Ectodermal cell (in vitro differentiated cells): ENCODE measurements around the gene SF3A1.

Experiments
- H3K27ac ChIP-seq: 2 replicates; pipeline ENCODE4 v1.7.0; 2013; ENCODE audit warnings: mild to moderate bottlenecking, low read depth, low read length; ENCODE audit not compliant: insufficient read depth, poor library complexity, severe bottlenecking
- H3K27me3 ChIP-seq: 2 replicates; pipeline ENCODE4 v1.7.0; 2013; ENCODE audit warnings: mild to moderate bottlenecking, low read length; ENCODE audit not compliant: insufficient read depth, control insufficient read depth, poor library complexity, severe bottlenecking
- H3K36me3 ChIP-seq: one replicate; pipeline ENCODE4 v1.7.0; 2013; ENCODE audit warnings: low read length; ENCODE audit not compliant: control insufficient read depth, insufficient read depth
- H3K4me1 ChIP-seq: one replicate; pipeline ENCODE4 v1.7.0; 2013; ENCODE audit warnings: low read length; ENCODE audit not compliant: control insufficient read depth, insufficient read depth
- H3K4me3 ChIP-seq: 2 replicates; pipeline ENCODE4 v1.7.0; 2013; ENCODE audit warnings: low read depth, low read length, control low read depth; ENCODE audit not compliant: insufficient read depth
- H3K9me3 ChIP-seq: 2 replicates; pipeline ENCODE4 v1.7.0; 2013; ENCODE audit warnings: mild to moderate bottlenecking, low read length, moderate library complexity; ENCODE audit not compliant: control insufficient read depth
- WGBS, 2 experiments: methylation state at CpG; one replicate each; pipeline ENCODE4 v1.1.7; 2013; ENCODE audit warnings: missing lambda C conversion rate in 2 of 2; 5-methylcytosine and 5-hydroxymethylcytosine counted together

Gene SF3A1

GRCh38 chr22:30398685-30399680 is 42.3 kb upstream of the SF3A1 start:
- no peak overlapping the region for H3K4me3 ChIP-seq
- 88 to 89% methylated on average over 25 of the region's 25 CpGs for WGBS, 2 experiments

GRCh38 chr22:30397656-30398635 is 41.3 kb upstream of the SF3A1 start:
- Histone ChIP-seq H3K9me3 (no peaks in the 10 kb centered on the region), H3K4me1 (peaks cover 11% of the 10 kb centered on the region), H3K4me3 (peak overlapping the region; percentile 49), H3K27ac (no peak overlapping the region), H3K36me3 (no peaks in the 10 kb centered on the region), H3K27me3 (peaks cover 34% of the 10 kb centered on the region)
- 39 to 42% methylated on average over 11 of the region's 11 CpGs for WGBS, 2 experiments

More at GRCh38 chr22:30398685-30399680, 42.3 kb upstream of the SF3A1 start:
- peaks cover 34% of the 10 kb centered on the region for H3K27me3 ChIP-seq
- H3K27ac ChIP-seq = no peak overlapping the region
- no peaks in the 10 kb centered on the region for H3K36me3 ChIP-seq
- no peaks in the 10 kb centered on the region for H3K9me3 ChIP-seq
- H3K4me1 ChIP-seq = peaks cover 6% of the 10 kb centered on the region

GRCh38 chr22:30396871-30397655 is 40.4 kb upstream of the SF3A1 start, which contains the start of gene SEC14L2:
Gene SEC14L2 (plus strand): TSS chr22:30397018. CDS start chr22:30397117, 99 bp downstream.
- H3K36me3 ChIP-seq = no peaks in the 10 kb centered on the region
- H3K27ac ChIP-seq = no peak within 1 kb of the TSS
- peaks cover 34% of the 10 kb centered on the region for H3K27me3 ChIP-seq
- peak within 1 kb of the TSS; percentile 49 for H3K4me3 ChIP-seq
- WGBS, 2 experiments = 1 to 2% methylated on average over 56 of the region's 56 CpGs
- H3K4me1 ChIP-seq = peaks cover 16% of the 10 kb centered on the region
- H3K9me3 ChIP-seq = no peaks in the 10 kb centered on the region

GRCh38 chr22:30393885-30394284 is 37.2 kb upstream of the SF3A1 start:
- 80 to 81% methylated on average over 3 of the region's 3 CpGs for WGBS, 2 experiments

GRCh38 chr22:30393322-30393680 is 36.6 kb upstream of the SF3A1 start:
- Histone ChIP-seq H3K4me3 (no peak overlapping the region), H3K27ac (no peak overlapping the region), H3K36me3 (no peaks in the 10 kb centered on the region), H3K27me3 (peaks cover 26% of the 10 kb centered on the region), H3K9me3 (no peaks in the 10 kb centered on the region), H3K4me1 (peaks cover 13% of the 10 kb centered on the region)
- WGBS, 2 experiments = 83 to 84% methylated on average over 7 of the region's 7 CpGs

More at GRCh38 chr22:30393885-30394284, 37.2 kb upstream of the SF3A1 start:
- H3K36me3 ChIP-seq = no peaks in the 10 kb centered on the region
- no peaks in the 10 kb centered on the region for H3K9me3 ChIP-seq
- no peak overlapping the region for H3K27ac ChIP-seq
- peaks cover 32% of the 10 kb centered on the region for H3K27me3 ChIP-seq
- H3K4me3 ChIP-seq = no peak overlapping the region
- peaks cover 13% of the 10 kb centered on the region for H3K4me1 ChIP-seq

- no peaks in the 10 kb centered on the region for H3K9me3 ChIP-seq
- peaks cover 13% of the 10 kb centered on the region for H3K4me1 ChIP-seq
- WGBS, 2 experiments = 46 to 50% methylated on average over 7 to 9 of the region's 9 CpGs
- peaks cover 21% of the 10 kb centered on the region for H3K27me3 ChIP-seq
- H3K27ac ChIP-seq = peak overlapping the region; percentile 42
- no peaks in the 10 kb centered on the region for H3K36me3 ChIP-seq
- no peak overlapping the region for H3K4me3 ChIP-seq
These were observed 36.1 kb upstream of the SF3A1 start for GRCh38 chr22:30392661-30393321.

- H3K4me1 ChIP-seq = peaks cover 18% of the 10 kb centered on the region
- WGBS, 2 experiments = 76 to 81% methylated on average over 5 of the region's 5 CpGs
These were observed 34.4 kb upstream of the SF3A1 start for GRCh38 chr22:30390974-30391691.

GRCh38 chr22:30386960-30387827 is 30.5 kb upstream of the SF3A1 start, which contains the start of gene RNF215:
Gene RNF215 (minus strand): TSS chr22:30387411. CDS start chr22:30387313, 98 bp downstream.
- no peaks in the 10 kb centered on the region for H3K27me3 ChIP-seq
- H3K9me3 ChIP-seq = no peaks in the 10 kb centered on the region
- H3K4me3 ChIP-seq = peak within 1 kb of the TSS; percentile 50
- no peak within 1 kb of the TSS for H3K27ac ChIP-seq
- no peaks in the 10 kb centered on the region for H3K36me3 ChIP-seq
- H3K4me1 ChIP-seq = peaks cover 7% of the 10 kb centered on the region
- 3% methylated on average over 95 of the region's 95 CpGs for WGBS, 2 experiments

More at GRCh38 chr22:30390974-30391691, 34.4 kb upstream of the SF3A1 start:
- peaks cover 5% of the 10 kb centered on the region for H3K27me3 ChIP-seq
- H3K36me3 ChIP-seq = no peaks in the 10 kb centered on the region
- no peak overlapping the region for H3K4me3 ChIP-seq
- H3K27ac ChIP-seq = no peak overlapping the region
- no peaks in the 10 kb centered on the region for H3K9me3 ChIP-seq
